Activated naive CD4-positive, alpha-beta T cell treated with anti-CD3 and anti-CD28 coated beads, Interleukin-2, amount 50 U/mL, for 72 hours (primary cell): ENCODE results near the gene SPINK5. TPM values are rescaled to one million over a fixed set of nuclear protein-coding genes. Genes with fewer than 3 reads are reported as not detected.
"Not testable (repeated sequence)": the region's sequence is repeated elsewhere in the genome, so short reads cannot be mapped to it uniquely, and the experiment has no call there.

Experiments
- ATAC-seq, 2 donors: fragments of 150-1000 bp; cut with Tn5 transposase; 2 replicates each; pipeline ENCODE4 v1.10.0; 2021; ENCODE audit warnings: mild to moderate bottlenecking in 2 of 2, moderate library complexity in 2 of 2
- DNase-seq, 2 donors: peaks; one replicate each; pipeline ENCODE4 v3.0.0; 2021 to 2022; ENCODE audit warnings: low spot score in 2 of 2
- H3K27ac Mint-ChIP-seq, 2 donors: one replicate each; pipeline ENCODE4 v1.8.0; 2022; ENCODE audit warnings: mild to moderate bottlenecking in 2 of 2, mixed read lengths in 2 of 2
- H3K36me3 Mint-ChIP-seq, 2 donors: one replicate each; pipeline ENCODE4 v1.8.0; 2022; ENCODE audit warnings: mixed read lengths in 2 of 2
- H3K9me3 Mint-ChIP-seq, 2 donors: one replicate each; pipeline ENCODE4 v1.8.0; 2022; ENCODE audit warnings: mixed read lengths in 2 of 2
- total RNA-seq, 2 donors: library from RNA; stranded (reverse); gene quantifications; one replicate each; pipeline ENCODE4 v1.2.3, GENCODE V29; 2022

The SPINK5 gene
- total RNA-seq, result not detected

- H3K9me3 Mint-ChIP-seq, result peaks cover 0 to 2% of the 10 kb centered on the region in 2 donors
- no peak for ATAC-seq
- H3K36me3 Mint-ChIP-seq, result no peaks in the 10 kb centered on the region
- DNase-seq, result no peak
- no peak within 1 kb of the TSS for H3K27ac Mint-ChIP-seq
Measured at GRCh38 chr5:148063861-148064260, at the start of gene SPINK5. Gene SPINK5 (plus strand): TSS chr5:148063980. CDS start chr5:148064045, 65 bp downstream.

- DNase-seq (no peak), ATAC-seq (no peak)
- H3K9me3 Mint-ChIP-seq, result peaks cover 0 to 4% of the 10 kb centered on the region in 2 donors
- H3K36me3 Mint-ChIP-seq, result no peaks in the 10 kb centered on the region
- H3K27ac Mint-ChIP-seq, result no peak overlapping the region
Measured at GRCh38 chr5:148014276-148014675, 49.5 kb upstream of the SPINK5 start.

- H3K36me3 Mint-ChIP-seq, result no peaks in the 10 kb centered on the region
- H3K9me3 Mint-ChIP-seq, result peaks cover 9% of the 10 kb centered on the region in 2 donors
Measured at GRCh38 chr5:148020257-148020988, 43.4 kb upstream of the SPINK5 start.

GRCh38 chr5:148027505-148027904, 36.3 kb upstream of the SPINK5 start:
- Mint-ChIP-seq H3K9me3 (peaks cover 0 to 4% of the 10 kb centered on the region in 2 donors), H3K27ac (peak overlapping the region in 1 of 2 donors; percentile 32), H3K36me3 (no peaks in the 10 kb centered on the region)
- ATAC-seq (no peak), DNase-seq (no peak)

More at GRCh38 chr5:148020257-148020988, 43.4 kb upstream of the SPINK5 start:
- no peak for ATAC-seq
- DNase-seq, result no peak
- H3K27ac Mint-ChIP-seq, result no peak overlapping the region

- no peak for DNase-seq
- no peaks in the 10 kb centered on the region for H3K36me3 Mint-ChIP-seq
- peaks cover 0 to 4% of the 10 kb centered on the region in 2 donors for H3K9me3 Mint-ChIP-seq
- no peak for ATAC-seq
- no peak overlapping the region for H3K27ac Mint-ChIP-seq
Measured at GRCh38 chr5:148029131-148029530, 34.6 kb upstream of the SPINK5 start.

GRCh38 chr5:148033134-148033533, 30.6 kb upstream of the SPINK5 start:
- H3K36me3 Mint-ChIP-seq, result no peaks in the 10 kb centered on the region
- H3K9me3 Mint-ChIP-seq, result no peaks in the 10 kb centered on the region
- DNase-seq, result no peak
- no peak for ATAC-seq
- no peak overlapping the region for H3K27ac Mint-ChIP-seq

GRCh38 chr5:148035676-148036075, 28.1 kb upstream of the SPINK5 start:
- ATAC-seq (no peak), DNase-seq (no peak)
- no peak overlapping the region for H3K27ac Mint-ChIP-seq
- H3K36me3 Mint-ChIP-seq, result no peaks in the 10 kb centered on the region
- no peaks in the 10 kb centered on the region for H3K9me3 Mint-ChIP-seq

- Mint-ChIP-seq H3K36me3 (no peaks in the 10 kb centered on the region), H3K9me3 (peaks cover 0 to 5% of the 10 kb centered on the region in 2 donors), H3K27ac (no peak overlapping the region)
- ATAC-seq (no peak), DNase-seq (no peak)
Measured at GRCh38 chr5:148042881-148043280, 20.9 kb upstream of the SPINK5 start.

- DNase-seq (no peak), ATAC-seq (no peak)
- Mint-ChIP-seq H3K9me3 (peaks cover 0 to 5% of the 10 kb centered on the region in 2 donors), H3K27ac (no peak overlapping the region), H3K36me3 (no peaks in the 10 kb centered on the region)
Measured at GRCh38 chr5:148043705-148044104, 20.1 kb upstream of the SPINK5 start.

- Mint-ChIP-seq H3K9me3 (peaks cover 14 to 25% of the 10 kb centered on the region in 2 donors), H3K36me3 (peaks cover 8 to 17% of the 10 kb centered on the region in 2 donors)
- H3K27ac Mint-ChIP-seq, ATAC-seq, DNase-seq: not testable (repeated sequence)
Measured at GRCh38 chr5:148055160-148055559, 8.6 kb upstream of the SPINK5 start.

GRCh38 chr5:148060309-148060708, 3.5 kb upstream of the SPINK5 start:
- ATAC-seq, result no peak
- Mint-ChIP-seq H3K27ac (no peak overlapping the region), H3K9me3 (peaks cover 11 to 15% of the 10 kb centered on the region in 2 donors), H3K36me3 (peaks cover 3 to 13% of the 10 kb centered on the region in 2 donors)
- no peak for DNase-seq

- Mint-ChIP-seq H3K27ac (no peak overlapping the region), H3K9me3 (peaks cover 8 to 12% of the 10 kb centered on the region in 2 donors), H3K36me3 (peaks cover 0 to 9% of the 10 kb centered on the region in 2 donors)
- no peak for ATAC-seq
- no peak for DNase-seq
Measured at GRCh38 chr5:148060881-148061280, 2.9 kb upstream of the SPINK5 start.

- ATAC-seq (no peak), DNase-seq (no peak)
- H3K36me3 Mint-ChIP-seq, result no peaks in the 10 kb centered on the region
- H3K9me3 Mint-ChIP-seq, result peaks cover 0 to 3% of the 10 kb centered on the region in 2 donors
- no peak overlapping the region for H3K27ac Mint-ChIP-seq
Measured at GRCh38 chr5:148070621-148071020, 6.8 kb downstream of the SPINK5 start.

- ATAC-seq, result no peak
Measured at GRCh38 chr5:148072207-148072606, 8.4 kb downstream of the SPINK5 start.

GRCh38 chr5:148075529-148075928, 11.7 kb downstream of the SPINK5 start:
- Mint-ChIP-seq H3K9me3 (peaks cover 0 to 13% of the 10 kb centered on the region in 2 donors), H3K27ac (no peak overlapping the region), H3K36me3 (peaks cover 0 to 5% of the 10 kb centered on the region in 2 donors)
- DNase-seq (no peak), ATAC-seq (no peak)

More at GRCh38 chr5:148072207-148072606, 8.4 kb downstream of the SPINK5 start:
- peaks cover 0 to 10% of the 10 kb centered on the region in 2 donors for H3K9me3 Mint-ChIP-seq
- DNase-seq, result no peak
- H3K36me3 Mint-ChIP-seq, result peaks cover 0 to 5% of the 10 kb centered on the region in 2 donors
- H3K27ac Mint-ChIP-seq, result no peak overlapping the region

- ATAC-seq, result no peak
- no peaks in the 10 kb centered on the region for H3K36me3 Mint-ChIP-seq
- H3K9me3 Mint-ChIP-seq, result peaks cover 4 to 6% of the 10 kb centered on the region in 2 donors
- no peak for DNase-seq
- H3K27ac Mint-ChIP-seq, result no peak overlapping the region
Measured at GRCh38 chr5:148083203-148083602, 19.4 kb downstream of the SPINK5 start.

- DNase-seq, result no peak
- peaks cover 4 to 6% of the 10 kb centered on the region in 2 donors for H3K9me3 Mint-ChIP-seq
- H3K27ac Mint-ChIP-seq, result no peak overlapping the region
- no peak for ATAC-seq
- no peaks in the 10 kb centered on the region for H3K36me3 Mint-ChIP-seq
Measured at GRCh38 chr5:148084269-148084668, 20.5 kb downstream of the SPINK5 start.

GRCh38 chr5:148085310-148085709, 21.5 kb downstream of the SPINK5 start:
- Mint-ChIP-seq H3K36me3 (no peaks in the 10 kb centered on the region), H3K9me3 (peaks cover 4 to 6% of the 10 kb centered on the region in 2 donors), H3K27ac (no peak overlapping the region)
- DNase-seq (no peak), ATAC-seq (no peak)
